ENCODE data around the gene MTREX.

DNA sequence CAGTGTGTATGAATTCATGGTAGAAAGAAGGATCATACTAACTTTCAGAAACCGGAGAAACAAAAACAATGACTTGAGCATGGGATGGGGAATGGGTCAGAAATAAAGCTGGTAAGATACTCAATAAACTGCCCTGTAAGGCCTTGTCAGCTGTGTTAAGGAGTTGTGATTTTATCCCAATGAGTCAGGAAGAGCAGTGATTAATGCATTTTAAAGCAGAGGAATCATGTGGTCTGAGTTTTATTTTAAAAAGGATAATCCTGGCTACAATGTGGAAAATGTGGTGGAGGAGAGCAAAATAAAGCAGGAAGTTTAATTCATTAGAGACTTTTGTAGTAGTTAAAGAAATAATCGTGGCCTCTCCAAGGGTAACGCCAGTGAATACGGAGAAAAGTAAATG lies 29.0 kb upstream of the MTREX start:
- no peak for TF ChIP-seq TEAD4 (IDR thresholded peaks at IDR 0.05; ENCODE audit: low read depth, low read length)
- TF ChIP-seq, protein P1, sequence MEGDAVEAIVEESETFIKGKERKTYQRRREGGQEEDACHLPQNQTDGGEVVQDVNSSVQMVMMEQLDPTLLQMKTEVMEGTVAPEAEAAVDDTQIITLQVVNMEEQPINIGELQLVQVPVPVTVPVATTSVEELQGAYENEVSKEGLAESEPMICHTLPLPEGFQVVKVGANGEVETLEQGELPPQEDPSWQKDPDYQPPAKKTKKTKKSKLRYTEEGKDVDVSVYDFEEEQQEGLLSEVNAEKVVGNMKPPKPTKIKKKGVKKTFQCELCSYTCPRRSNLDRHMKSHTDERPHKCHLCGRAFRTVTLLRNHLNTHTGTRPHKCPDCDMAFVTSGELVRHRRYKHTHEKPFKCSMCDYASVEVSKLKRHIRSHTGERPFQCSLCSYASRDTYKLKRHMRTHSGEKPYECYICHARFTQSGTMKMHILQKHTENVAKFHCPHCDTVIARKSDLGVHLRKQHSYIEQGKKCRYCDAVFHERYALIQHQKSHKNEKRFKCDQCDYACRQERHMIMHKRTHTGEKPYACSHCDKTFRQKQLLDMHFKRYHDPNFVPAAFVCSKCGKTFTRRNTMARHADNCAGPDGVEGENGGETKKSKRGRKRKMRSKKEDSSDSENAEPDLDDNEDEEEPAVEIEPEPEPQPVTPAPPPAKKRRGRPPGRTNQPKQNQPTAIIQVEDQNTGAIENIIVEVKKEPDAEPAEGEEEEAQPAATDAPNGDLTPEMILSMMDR (IDR thresholded peaks at IDR 0.05; ENCODE audit: control extremely low read depth in 1 of 3, insufficient read depth in 1 of 3, low read depth in 1 of 3, low read length in 3 of 3): no peak
- no peak for TF ChIP-seq YY1 (IDR thresholded peaks at IDR 0.05; ENCODE audit: low read depth, low read length)
- no peak for TF ChIP-seq KDM5A (IDR thresholded peaks at IDR 0.05; ENCODE audit: low read length)
- no peak for TF ChIP-seq POLR2A (IDR thresholded peaks at IDR 0.05; ENCODE audit: control extremely low read depth in 1 of 2, low read depth in 2 of 2, low read length in 2 of 2)
- TF ChIP-seq, protein P2, sequence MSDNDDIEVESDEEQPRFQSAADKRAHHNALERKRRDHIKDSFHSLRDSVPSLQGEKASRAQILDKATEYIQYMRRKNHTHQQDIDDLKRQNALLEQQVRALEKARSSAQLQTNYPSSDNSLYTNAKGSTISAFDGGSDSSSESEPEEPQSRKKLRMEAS (IDR thresholded peaks at IDR 0.05): no peak
- no peak for TF ChIP-seq BCL11A (IDR thresholded peaks at IDR 0.05; ENCODE audit: low read depth in 2 of 2, low read length in 2 of 2)
- TF ChIP-seq EZH2 (IDR thresholded peaks at IDR 0.05; ENCODE audit: low read depth, low read length, severe bottlenecking): no peak
- TF ChIP-seq GABPA (IDR thresholded peaks at IDR 0.05; ENCODE audit: borderline replicate concordance, insufficient read depth, low read length): no peak
- no peak for TF ChIP-seq SP4 (IDR thresholded peaks at IDR 0.05; ENCODE audit: low read length)
- no peak for TF ChIP-seq SAP30 (IDR thresholded peaks at IDR 0.05; ENCODE audit: insufficient read depth, insufficient replicate concordance, low read length)
- TF ChIP-seq JUN (IDR thresholded peaks at IDR 0.05; ENCODE audit: low read depth, low read length): no peak
- TF ChIP-seq CREB1 (IDR thresholded peaks at IDR 0.05): no peak
- no peak for TF ChIP-seq SIX5 (IDR thresholded peaks at IDR 0.05; ENCODE audit: low read depth, low read length)
